Prostate gland (tissue), 2 donors: ENCODE data around the gene TBKBP1.

ENCODE experiments used
- CTCF ChIP-seq, 4 experiments: fragments of 200-600 bp in 2 of 4; fragments of 450-650 bp in 2 of 4; sonication (generic) in 2 of 4; IDR thresholded peaks; 1 replicate in 3 of 4; 2 replicates in 1 of 4; pipeline ENCODE4 v1.5.1; 2016 to 2019; ENCODE audit warnings: antibody characterized with exemption in 4 of 4, mild to moderate bottlenecking in 2 of 4, moderate library complexity in 2 of 4
- POLR2A ChIP-seq: fragments of 450-650 bp; IDR thresholded peaks from one replicate; pipeline ENCODE4 v1.6.1; 2016; ENCODE audit warnings: antibody characterized with exemption, mild to moderate bottlenecking
- POLR2AphosphoS5 ChIP-seq: sonication (generic); formaldehyde crosslinking; IDR thresholded peaks from one replicate; pipeline ENCODE4 v1.6.1; 2017; ENCODE audit warnings: antibody characterized with exemption

- TF ChIP-seq POLR2A: no peak
- no peak for TF ChIP-seq CTCF (IDR thresholded peaks at IDR 0.05)
- TF ChIP-seq POLR2AphosphoS5: no peak
These were observed 18.5 kb downstream of the TBKBP1 start for GRCh38 chr17:47712330-47713023.
